Natural killer cell treated with Interleukin-12 subunit alpha and Interleukin-12 subunit beta and Interleukin-15 and Interleukin-18, amount 100 ng/mL, for 72 hours (primary cell): ENCODE data around the gene GZMH. TPM values are rescaled to one million over a fixed set of nuclear protein-coding genes. Genes with fewer than 3 reads are reported as not detected.

ENCODE experiments used
- ATAC-seq, 2 donors: fragments of 150-1000 bp; cut with Tn5 transposase in 1 of 2; sonication (Bioruptor Pico), chemical (Tn5 transposase) in 1 of 2; 2 replicates each; pipeline ENCODE4 v1.10.0; 2021
- DNase-seq: peaks from one replicate; pipeline ENCODE4 v3.0.0; 2022; ENCODE audit warnings: low spot score
- H3K27ac Mint-ChIP-seq, 2 donors: 1 replicate in 1 of 2; 2 replicates in 1 of 2; pipeline ENCODE4 v1.8.0; 2022; ENCODE audit warnings: mixed read lengths in 2 of 2, mild to moderate bottlenecking in 1 of 2, moderate library complexity in 1 of 2
- H3K27me3 Mint-ChIP-seq, 2 donors: 1 replicate in 1 of 2; 2 replicates in 1 of 2; pipeline ENCODE4 v1.8.0; 2022; ENCODE audit warnings: mixed read lengths in 2 of 2
- H3K36me3 Mint-ChIP-seq: one replicate; pipeline ENCODE4 v1.8.0; 2022; ENCODE audit warnings: mixed read lengths
- H3K4me1 Mint-ChIP-seq, 2 donors: 1 replicate in 1 of 2; 2 replicates in 1 of 2; pipeline ENCODE4 v1.8.0; 2022; ENCODE audit warnings: low read depth in 2 of 2, mixed read lengths in 2 of 2, mild to moderate bottlenecking in 1 of 2
- H3K4me3 Mint-ChIP-seq: one replicate; pipeline ENCODE4 v1.8.0; 2022; ENCODE audit warnings: mixed read lengths
- H3K9me3 Mint-ChIP-seq: 2 replicates; pipeline ENCODE4 v1.8.0; 2022; ENCODE audit warnings: mixed read lengths
- total RNA-seq, 2 donors: library from RNA; stranded (reverse); gene quantifications; one replicate each; pipeline ENCODE4 v1.2.3, GENCODE V29; 2022

Gene GZMH
- total RNA-seq, 2 donors from 2014 or later = 20.8 to 37.3 TPM

- Mint-ChIP-seq H3K4me3 (no peak overlapping the region), H3K27me3 (peaks cover 0 to 3% of the 10 kb centered on the region in 2 donors), H3K36me3 (no peaks in the 10 kb centered on the region), H3K9me3 (no peaks in the 10 kb centered on the region), H3K27ac (no peak overlapping the region), H3K4me1 (peaks cover 0 to 4% of the 10 kb centered on the region in 2 donors)
- ATAC-seq (no peak), DNase-seq (no peak)
Measured at GRCh38 chr14:24574206-24574774, 35.2 kb downstream of the GZMH start.

- Mint-ChIP-seq H3K36me3 (peaks cover 33% of the 10 kb centered on the region), H3K4me3 (no peak overlapping the region), H3K27me3 (peaks cover 0 to 3% of the 10 kb centered on the region in 2 donors), H3K27ac (no peak overlapping the region), H3K9me3 (peaks cover 13% of the 10 kb centered on the region), H3K4me1 (peaks cover 8 to 14% of the 10 kb centered on the region in 2 donors)
- DNase-seq = no peak
- peak in 1 of 2 donors; percentile 46 for ATAC-seq
Measured at GRCh38 chr14:24566318-24566717, 43.2 kb downstream of the GZMH start.

GRCh38 chr14:24565766-24566165 lies 43.7 kb downstream of the GZMH start:
- DNase-seq (no peak), ATAC-seq (no peak)
- H3K36me3 Mint-ChIP-seq = peaks cover 33% of the 10 kb centered on the region
- H3K27me3 Mint-ChIP-seq = no peaks in the 10 kb centered on the region
- no peak overlapping the region for H3K27ac Mint-ChIP-seq
- no peak overlapping the region for H3K4me3 Mint-ChIP-seq
- H3K9me3 Mint-ChIP-seq = peaks cover 13% of the 10 kb centered on the region
- peaks cover 8 to 14% of the 10 kb centered on the region in 2 donors for H3K4me1 Mint-ChIP-seq

- H3K27me3 Mint-ChIP-seq = peaks cover 0 to 2% of the 10 kb centered on the region in 2 donors
- no peak overlapping the region for H3K4me3 Mint-ChIP-seq
- no peak overlapping the region for H3K27ac Mint-ChIP-seq
- DNase-seq (no peak), ATAC-seq (no peak)
- H3K9me3 Mint-ChIP-seq = peaks cover 11% of the 10 kb centered on the region
- H3K4me1 Mint-ChIP-seq = peaks cover 8 to 14% of the 10 kb centered on the region in 2 donors
- peaks cover 33% of the 10 kb centered on the region for H3K36me3 Mint-ChIP-seq
Measured at GRCh38 chr14:24563505-24563904, 46.0 kb downstream of the GZMH start.

- Mint-ChIP-seq H3K4me1 (no peaks in the 10 kb centered on the region), H3K4me3 (no peak overlapping the region), H3K36me3 (no peaks in the 10 kb centered on the region), H3K9me3 (peaks cover 3% of the 10 kb centered on the region), H3K27me3 (peaks cover 0 to 2% of the 10 kb centered on the region in 2 donors), H3K27ac (no peak overlapping the region)
- ATAC-seq = no peak
- no peak for DNase-seq
Measured at GRCh38 chr14:24556756-24557155, 52.7 kb downstream of the GZMH start.

Other genes starting within 250 kb of the GZMH start
- not detected for gene NFATC4, start 241.5 kb downstream of the GZMH start, total RNA-seq
- under 1 TPM in 1 of 2 donors, not detected in 1; 0.11 TPM for gene NYNRIN, start 210.7 kb downstream of the GZMH start, total RNA-seq
- 10 to 100 TPM in 1 of 2 donors, 1 to 10 TPM in 1; 5.3 to 10.9 TPM for gene CBLN3, start 180.0 kb downstream of the GZMH start, total RNA-seq
- 10 to 100 TPM; 61.7 to 65.3 TPM for gene KHNYN, start 179.7 kb downstream of the GZMH start, total RNA-seq
- 10 to 100 TPM; 33.2 to 50.7 TPM for gene SDR39U1, start 166.9 kb downstream of the GZMH start, total RNA-seq
- not detected for gene CMA1, start 101.4 kb downstream of the GZMH start, total RNA-seq
- not detected for gene CTSG, start 33.4 kb downstream of the GZMH start, total RNA-seq
- 1,000 to 10,000 TPM; 1,173 to 2,090 TPM for gene GZMB, start 24.5 kb upstream of the GZMH start, total RNA-seq